Dermis blood vessel endothelial cell (primary cell): ENCODE measurements around the gene NAGLU. TPM values are rescaled to one million over a fixed set of nuclear protein-coding genes. Genes with fewer than 3 reads are reported as not detected.

Experiments
- total RNA-seq: library from RNA; depleted of rRNA; stranded (reverse); fragments of >200 nt; gene quantifications from 2 replicates; pipeline ENCODE4 v1.2.3, GENCODE V29; 2014

The NAGLU gene
- total RNA-seq, 1 donor from 2014 or later, result 53.3 TPM

Other genes starting within 250 kb of the NAGLU start
- 51.4 and 60.2 TPM in 2 replicates for gene STAT5A, start 247.7 kb upstream of the NAGLU start, total RNA-seq
- gene STAT3, start 147.8 kb upstream of the NAGLU start, total RNA-seq, result 131 and 179 TPM in 2 replicates
- 768 and 840 TPM in 2 replicates for gene CAVIN1, start 113.0 kb upstream of the NAGLU start, total RNA-seq
- 27.9 and 42.9 TPM in 2 replicates for gene ATP6V0A1, start 77.4 kb upstream of the NAGLU start, total RNA-seq
- 0.23 and 0.34 TPM in 2 replicates for gene HSD17B1, start 16.7 kb downstream of the NAGLU start, total RNA-seq
- gene COASY, start 25.9 kb downstream of the NAGLU start, total RNA-seq, result 9.5 and 33.9 TPM in 2 replicates
- gene MLX, start 30.9 kb downstream of the NAGLU start, total RNA-seq, result 33.0 and 34.5 TPM in 2 replicates
- gene PSMC3IP, start 41.5 kb downstream of the NAGLU start, total RNA-seq, result 4.9 and 5.5 TPM in 2 replicates
- gene RETREG3, start 73.1 kb downstream of the NAGLU start, total RNA-seq, result 63.8 and 72.5 TPM in 2 replicates
- gene TUBG1, start 73.4 kb downstream of the NAGLU start, total RNA-seq, result 27.6 and 62.5 TPM in 2 replicates
- gene TUBG2, start 123.0 kb downstream of the NAGLU start, total RNA-seq, result 6.4 and 7.7 TPM in 2 replicates
- 12.9 and 20.0 TPM in 2 replicates for gene PLEKHH3, start 140.8 kb downstream of the NAGLU start, total RNA-seq
- gene CCR10, start 145.6 kb downstream of the NAGLU start, total RNA-seq, result 5.1 and 7.9 TPM in 2 replicates
- 12.3 and 41.2 TPM in 2 replicates for gene CNTNAP1, start 146.3 kb downstream of the NAGLU start, total RNA-seq
- gene EZH1, start 208.8 kb downstream of the NAGLU start, total RNA-seq, result 12.9 and 18.2 TPM in 2 replicates
- gene RAMP2, start 225.0 kb downstream of the NAGLU start, total RNA-seq, result 9.7 and 13.1 TPM in 2 replicates
- gene VPS25, start 237.2 kb downstream of the NAGLU start, total RNA-seq, result 46.5 and 53.4 TPM in 2 replicates
- 3.4 TPM in 2 replicates for gene WNK4, start 244.4 kb downstream of the NAGLU start, total RNA-seq